ENCODE measurements around the gene KCNJ15. TPM values are rescaled to one million over a fixed set of nuclear protein-coding genes. Genes with fewer than 3 reads are reported as not detected.
"Not testable (repeated sequence)": the region's sequence is repeated elsewhere in the genome, so short reads cannot be mapped to it uniquely, and the experiment has no call there.

KCNJ15 gene
- total RNA-seq, 3 donors from 2014 or later, result 0.44 to 0.77 TPM; not detected in 1

GRCh38 chr21:38228537-38228936 is 28.3 kb upstream of the KCNJ15 start:
- intact Hi-C loops (cut with DNase I, micrococcal nuclease), result no loop called here
- DNase-seq (no peak), ATAC-seq (no peak)
- H3K36me3 ChIP-seq (ENCODE audit: low read depth), result no peaks in the 10 kb centered on the region
- no peak overlapping the region for H3K4me3 ChIP-seq
- H3K4me1 ChIP-seq (ENCODE audit: low read depth), result no peaks in the 10 kb centered on the region
- H3K9me3 ChIP-seq, result peaks cover 56% of the 10 kb centered on the region
- no peak for TF ChIP-seq CTCF (IDR thresholded peaks at IDR 0.05)

DNA sequence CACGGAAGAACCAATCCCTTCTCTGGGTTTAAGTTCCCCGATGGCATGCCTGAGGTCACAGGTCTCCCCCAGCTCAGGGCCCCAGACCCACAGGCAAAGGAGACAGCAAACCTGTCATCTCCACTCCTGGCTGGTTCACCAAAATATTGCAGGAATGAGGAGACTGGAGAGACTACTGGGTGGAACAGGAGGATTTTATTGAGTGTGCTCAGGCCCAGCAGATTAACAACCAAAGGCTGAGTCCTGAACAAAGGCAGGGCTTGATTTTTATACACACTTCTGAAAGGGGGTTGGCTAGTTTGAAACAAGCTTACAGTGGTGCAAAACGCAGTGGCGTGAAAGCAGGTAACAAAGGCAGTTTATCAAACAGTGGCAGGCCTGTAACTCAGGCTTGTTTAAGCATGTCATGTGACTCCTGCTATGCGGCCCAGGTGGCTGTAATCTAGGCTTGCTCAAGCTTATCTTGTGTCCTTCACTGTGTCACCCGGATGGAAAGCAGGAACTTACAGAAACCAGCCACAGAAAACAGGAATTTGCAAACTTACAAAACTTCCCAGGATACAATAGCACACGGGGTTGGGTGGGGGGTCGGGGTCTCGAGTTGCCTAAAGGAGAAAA is 27.4 kb upstream of the KCNJ15 start:
- no peaks in the 10 kb centered on the region for H3K4me1 ChIP-seq (ENCODE audit: low read depth)
- ATAC-seq (no peak), DNase-seq (no peak)
- no peak overlapping the region for H3K4me3 ChIP-seq
- H3K9me3 ChIP-seq, result peaks cover 48% of the 10 kb centered on the region
- TF ChIP-seq CTCF (IDR thresholded peaks at IDR 0.05), result no peak
- intact Hi-C loops (cut with DNase I, micrococcal nuclease), result no loop called here
- no peaks in the 10 kb centered on the region for H3K36me3 ChIP-seq (ENCODE audit: low read depth)

DNA sequence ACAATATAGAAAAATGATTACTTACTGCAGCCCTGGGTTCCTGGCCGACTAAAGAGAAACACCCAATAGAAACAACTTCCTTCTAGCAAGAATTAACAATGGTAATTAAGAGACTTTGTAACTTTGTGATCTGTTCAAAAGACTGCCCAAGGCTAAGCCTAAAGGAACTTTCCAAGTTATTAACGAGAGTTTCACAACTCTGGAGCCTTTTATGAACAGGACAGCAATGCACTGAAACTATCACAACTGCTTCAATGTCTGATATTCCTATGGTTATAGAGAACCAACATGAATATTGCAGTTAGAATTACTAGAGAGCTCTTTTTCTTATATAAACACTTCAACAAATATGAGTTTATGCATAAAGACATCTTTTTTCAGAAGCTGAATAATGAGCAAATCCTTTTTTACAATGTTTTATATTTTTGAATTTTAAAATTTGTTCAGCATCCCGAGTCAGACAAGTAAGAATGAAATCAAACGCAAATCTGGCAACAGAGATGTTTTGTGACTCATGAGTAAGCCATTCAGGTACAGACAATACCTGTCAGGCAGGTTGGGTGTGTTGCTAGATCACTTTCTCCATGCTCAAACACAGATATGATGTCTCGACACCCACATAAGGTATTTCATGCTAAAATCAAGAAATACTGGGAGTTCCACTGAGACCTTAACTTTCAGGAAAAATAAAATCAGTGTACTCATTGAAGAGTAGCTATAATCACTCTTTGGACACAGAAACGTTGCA is 22.2 kb upstream of the KCNJ15 start:
- ATAC-seq (peak; percentile 70), DNase-seq (peak in 1 of 3 donors; percentile 75)
- peaks cover 14% of the 10 kb centered on the region for H3K9me3 ChIP-seq
- no peaks in the 10 kb centered on the region for H3K4me1 ChIP-seq (ENCODE audit: low read depth)
- H3K36me3 ChIP-seq (ENCODE audit: low read depth), result no peaks in the 10 kb centered on the region
- intact Hi-C loops (cut with DNase I, micrococcal nuclease), result no loop called here
- TF ChIP-seq CTCF (IDR thresholded peaks at IDR 0.05), result no peak
- H3K4me3 ChIP-seq, result no peak overlapping the region

- H3K36me3 ChIP-seq (ENCODE audit: low read depth); ATAC-seq; H3K4me3 ChIP-seq; intact Hi-C loops (cut with DNase I, micrococcal nuclease); DNase-seq; H3K9me3 ChIP-seq; H3K4me1 ChIP-seq (ENCODE audit: low read depth): not testable (repeated sequence)
Measured at GRCh38 chr21:38235251-38235650, 21.5 kb upstream of the KCNJ15 start.

GRCh38 chr21:38236232-38236631 is 20.6 kb upstream of the KCNJ15 start:
- intact Hi-C loops (cut with DNase I, micrococcal nuclease), result no loop called here
- Histone ChIP-seq H3K36me3 (ENCODE audit: low read depth) (no peaks in the 10 kb centered on the region), H3K9me3 (no peaks in the 10 kb centered on the region), H3K4me3 (no peak overlapping the region), H3K4me1 (ENCODE audit: low read depth) (no peaks in the 10 kb centered on the region)
- ATAC-seq (no peak), DNase-seq (no peak)
- no peak for TF ChIP-seq CTCF (IDR thresholded peaks at IDR 0.05)

- Histone ChIP-seq H3K4me1 (ENCODE audit: low read depth) (no peaks in the 10 kb centered on the region), H3K9me3 (no peaks in the 10 kb centered on the region), H3K36me3 (ENCODE audit: low read depth) (no peaks in the 10 kb centered on the region), H3K4me3 (no peak overlapping the region)
- intact Hi-C loops (cut with DNase I, micrococcal nuclease), result no loop called here
- ATAC-seq (no peak), DNase-seq (no peak)
- TF ChIP-seq CTCF (IDR thresholded peaks at IDR 0.05), result no peak
Measured at GRCh38 chr21:38239672-38240071, 17.1 kb upstream of the KCNJ15 start.
